ENCODE data around the gene APEH. TPM values are rescaled to one million over a fixed set of nuclear protein-coding genes. Genes with fewer than 3 reads are reported as not detected.

The APEH gene
- total RNA-seq, 1 experiment from 2014 or later: 108 TPM

- no peak for DNase-seq (ENCODE audit: low read depth)
These were observed 39.4 kb downstream of the APEH start for GRCh38 chr3:49713336-49714105.

- no peak for DNase-seq (ENCODE audit: low read depth)
These were observed 40.8 kb downstream of the APEH start for GRCh38 chr3:49714728-49715550.

DNA sequence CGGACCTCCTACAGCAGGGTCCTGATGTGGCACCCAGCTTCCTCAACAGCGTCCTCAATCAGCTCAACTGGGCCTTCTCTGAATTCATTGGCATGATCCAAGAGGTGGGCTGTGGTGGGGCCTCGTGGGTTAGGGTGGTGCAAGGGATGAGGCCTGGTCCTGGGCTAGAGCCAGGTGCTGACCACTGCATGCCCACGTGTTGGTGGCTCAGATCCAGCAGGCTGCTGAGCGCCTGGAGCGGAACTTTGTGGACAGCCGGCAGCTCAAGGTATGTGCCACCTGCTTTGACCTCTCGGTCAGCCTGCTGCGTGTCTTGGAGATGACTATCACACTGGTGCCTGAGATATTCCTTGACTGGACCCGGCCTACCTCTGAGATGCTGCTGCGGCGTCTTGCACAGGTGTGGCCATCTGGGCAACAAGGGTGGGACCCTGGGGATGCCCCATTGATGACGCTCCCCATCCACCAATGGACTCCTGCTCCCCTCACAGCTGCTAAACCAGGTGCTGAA lies 41.5 kb downstream of the APEH start:
- no peak for DNase-seq (ENCODE audit: low read depth)

DNA sequence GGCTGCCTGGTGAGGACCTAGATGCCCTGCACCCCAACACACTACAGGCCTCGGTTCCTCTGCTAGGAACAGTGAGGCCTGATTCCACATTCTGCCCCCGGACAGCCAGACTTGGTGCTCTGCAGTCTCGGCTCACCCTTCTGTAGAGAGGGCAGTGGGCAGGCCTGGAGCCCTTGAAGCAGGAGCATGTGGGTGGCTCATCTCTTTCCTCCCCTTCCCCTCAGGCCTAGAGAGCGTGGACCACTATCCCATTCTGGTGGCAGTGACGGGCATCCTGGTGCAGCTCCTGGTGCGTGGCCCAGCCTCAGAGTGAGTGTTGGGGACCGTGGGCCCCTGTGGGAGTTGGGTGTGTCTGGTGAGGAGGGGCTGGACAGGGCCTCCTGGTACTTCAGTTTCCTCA lies 42.0 kb downstream of the APEH start:
- DNase-seq (ENCODE audit: low read depth): no peak

DNA sequence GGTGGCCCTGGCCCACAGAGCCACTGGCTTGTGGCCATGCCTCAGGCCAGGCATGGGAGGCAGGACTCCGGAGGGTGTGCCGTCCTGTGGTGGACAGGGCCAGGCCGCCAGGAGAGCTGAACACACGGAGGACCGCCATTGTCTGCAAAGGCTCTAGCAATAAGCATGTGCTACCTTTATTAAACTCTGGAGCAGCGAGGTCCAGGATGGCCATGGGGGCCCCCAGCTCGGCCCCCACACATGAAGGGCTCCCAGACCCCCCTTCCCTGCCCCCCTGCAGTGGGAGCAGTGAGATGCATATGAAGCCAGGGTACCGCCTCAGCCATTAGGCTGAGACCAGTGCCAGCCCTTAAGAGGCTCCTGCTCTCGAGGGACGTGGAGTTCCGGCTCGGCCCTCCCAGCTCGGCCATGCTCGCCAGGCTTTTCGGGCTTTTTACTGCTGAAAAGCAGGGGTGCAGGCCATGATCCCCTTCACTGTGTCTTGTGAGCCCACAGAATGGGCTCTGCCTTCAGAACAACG lies 42.6 kb downstream of the APEH start:
- DNase-seq (ENCODE audit: low read depth): no peak

- no peak for DNase-seq (ENCODE audit: low read depth)
These were observed 43.2 kb downstream of the APEH start for GRCh38 chr3:49717211-49717958.

DNA sequence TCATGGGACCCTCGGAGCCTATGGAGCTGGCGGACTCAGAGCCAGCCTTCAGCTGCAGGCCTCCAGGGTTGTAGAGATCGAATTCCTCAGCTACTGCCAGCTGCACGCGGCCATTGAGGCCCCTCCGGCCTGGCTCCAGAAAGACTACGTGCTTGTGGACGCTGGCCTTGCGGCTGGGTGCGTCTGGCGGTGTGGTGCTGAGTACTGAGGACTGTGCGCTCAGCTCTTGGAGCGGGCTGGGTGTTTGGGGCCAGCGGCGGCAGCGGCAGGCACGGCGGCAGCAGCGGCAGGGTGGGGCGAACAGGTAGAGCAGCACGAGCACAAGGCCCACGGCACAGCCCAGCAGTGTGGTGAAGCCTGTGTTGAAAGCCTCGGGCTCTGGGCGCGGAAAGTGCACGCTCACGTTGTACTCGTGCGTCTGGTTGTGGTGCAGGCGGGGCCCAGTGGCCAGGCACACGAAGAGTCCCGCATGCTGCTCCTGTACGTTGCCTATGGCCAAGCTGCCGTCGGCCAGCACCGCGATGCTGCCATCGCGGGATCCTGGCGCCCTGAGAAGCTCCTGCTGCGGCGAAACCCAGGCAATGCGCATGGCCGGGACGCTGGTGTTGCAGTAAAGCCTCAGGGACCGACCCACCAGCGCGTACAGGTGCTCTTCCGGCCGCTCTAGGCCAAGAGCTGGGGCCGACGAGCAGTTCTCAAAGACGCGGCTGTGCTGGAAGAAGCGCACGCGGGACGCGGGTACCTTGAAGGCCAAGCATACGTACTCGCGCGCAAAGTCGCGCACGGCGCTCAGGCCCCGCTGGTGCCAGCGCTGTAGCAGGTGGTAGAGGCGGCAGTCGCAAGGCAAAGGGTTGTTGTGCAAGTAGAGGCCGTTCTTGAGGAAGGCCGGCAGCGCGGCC lies 44.1 kb downstream of the APEH start:
- no peak for DNase-seq (ENCODE audit: low read depth)

- DNase-seq (ENCODE audit: low read depth): no peak
These were observed 44.7 kb downstream of the APEH start for GRCh38 chr3:49718858-49719213.

- DNase-seq (ENCODE audit: low read depth): peak; percentile 93
These were observed 45.2 kb downstream of the APEH start, which contains the start of gene AMIGO3 for GRCh38 chr3:49719214-49719884. Gene AMIGO3, minus strand, starts transcription at chr3:49719684. Its CDS starts 219 bp downstream, at chr3:49719465.

- DNase-seq (ENCODE audit: low read depth): no peak
These were observed 46.9 kb downstream of the APEH start for GRCh38 chr3:49720855-49721595.

- no peak for DNase-seq (ENCODE audit: low read depth)
These were observed 47.4 kb downstream of the APEH start for GRCh38 chr3:49721596-49721895.

DNA sequence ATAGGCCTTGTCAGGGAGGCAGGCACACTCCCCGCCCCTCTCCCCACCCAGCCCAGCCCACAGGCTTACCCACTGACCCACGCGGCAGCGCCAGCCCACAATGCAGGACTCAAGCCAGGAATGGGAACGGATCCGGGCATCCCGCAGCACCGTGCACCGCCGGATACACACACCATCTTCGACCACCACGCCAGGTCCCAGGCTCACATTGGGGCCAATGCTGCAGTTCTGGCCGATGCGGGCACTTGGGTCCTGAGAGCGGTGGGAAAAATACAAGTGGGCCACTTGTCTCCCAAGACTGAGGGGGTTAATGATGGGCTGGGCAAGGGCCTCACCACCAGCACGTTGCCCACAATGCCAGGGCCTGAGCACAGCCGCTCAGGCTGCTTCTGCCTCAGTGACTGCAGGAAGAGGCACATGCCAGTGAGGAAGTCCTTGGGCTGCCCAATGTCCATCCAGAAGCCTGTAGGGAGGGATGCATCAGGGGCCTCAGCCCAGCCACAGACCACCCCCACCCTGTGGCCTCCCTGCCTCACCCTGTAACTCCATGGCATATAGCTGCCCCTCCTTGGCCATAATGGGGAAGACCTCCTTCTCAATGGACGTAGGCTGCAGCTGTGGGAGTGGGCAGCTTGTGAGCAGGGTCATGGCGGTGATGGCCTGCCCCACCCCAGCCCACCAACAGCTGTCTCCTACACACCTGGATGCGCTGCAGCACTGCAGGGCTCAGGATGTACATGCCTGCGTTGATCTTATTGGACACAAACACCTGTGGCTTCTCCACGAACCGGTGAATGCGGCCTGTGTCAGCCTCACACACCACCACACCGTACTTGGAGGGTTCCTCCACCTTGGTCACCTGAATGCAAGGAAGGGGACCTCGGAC lies 48.0 kb downstream of the APEH start:
- DNase-seq (ENCODE audit: low read depth): no peak

GRCh38 chr3:49722896-49723295 lies 48.7 kb downstream of the APEH start:
- DNase-seq (ENCODE audit: low read depth): no peak

DNA sequence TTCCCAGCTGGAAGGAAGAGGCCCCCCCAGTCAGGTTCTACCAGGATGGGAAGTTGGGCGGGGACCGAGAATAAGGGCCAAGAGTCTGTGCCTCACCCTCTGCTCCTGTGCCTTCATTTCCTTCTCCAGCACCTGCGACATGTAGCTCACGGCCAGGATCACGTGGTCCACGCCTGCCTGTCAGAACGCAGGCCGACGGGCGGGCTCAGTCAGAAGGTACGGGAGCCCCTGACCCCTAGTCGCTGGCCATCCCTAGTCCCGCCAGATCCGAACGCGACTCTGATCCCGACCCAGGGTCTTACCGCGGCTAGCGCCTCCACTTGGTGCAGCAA lies 49.1 kb downstream of the APEH start:
- peak; percentile 44 for DNase-seq (ENCODE audit: low read depth)

DNA sequence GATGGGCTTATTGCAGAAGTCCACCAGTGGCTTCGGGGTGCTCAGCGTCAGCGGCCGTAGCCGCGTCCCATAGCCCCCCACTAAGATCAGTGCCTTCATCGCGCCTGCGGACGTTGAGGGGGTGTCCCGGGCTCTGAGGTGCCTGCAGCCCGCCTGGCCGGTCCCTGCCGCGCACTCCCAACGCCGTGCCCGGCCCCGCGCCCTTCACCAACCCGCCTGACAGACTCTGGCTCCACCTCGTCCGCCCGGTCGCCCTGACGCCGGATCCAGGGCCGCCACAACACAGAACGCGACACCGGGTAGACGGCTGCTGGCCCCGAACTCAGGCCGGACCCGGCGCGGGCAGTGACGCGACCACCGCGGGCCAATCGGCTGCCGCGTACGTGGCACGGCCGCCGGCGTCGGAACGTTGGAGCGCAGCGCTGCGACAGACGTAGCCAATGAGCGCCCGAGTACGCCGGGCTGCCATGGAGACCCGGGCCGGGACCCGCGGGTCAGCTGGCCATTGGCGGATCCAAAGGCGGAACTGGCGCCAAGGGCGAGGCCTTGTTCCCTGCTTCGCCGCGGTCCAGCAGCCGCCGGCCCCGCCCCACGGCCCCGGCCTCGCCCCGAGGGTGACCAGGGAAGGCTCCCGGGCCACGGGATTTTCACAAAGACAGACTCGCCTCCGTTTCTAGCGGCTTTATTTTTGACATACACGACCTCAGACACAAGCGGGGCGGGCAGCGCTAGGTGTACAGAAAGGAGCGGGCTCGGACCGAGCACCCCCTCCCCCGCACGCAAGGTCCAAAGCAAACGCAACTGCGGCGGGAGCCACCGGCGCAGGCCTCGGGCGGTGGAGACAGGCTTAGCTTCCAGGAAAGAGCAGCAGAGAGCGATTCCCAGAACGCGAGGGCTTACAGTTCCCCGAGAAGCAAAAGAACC lies 49.7 kb downstream of the APEH start, which contains the start of gene GMPPB:
Gene GMPPB (minus strand): TSS at position 324 of the 924 bp plus-strand sequence. CDS start 225 bp downstream, at position 99.
- peak; percentile 98 for DNase-seq (ENCODE audit: low read depth)

- no peak for DNase-seq (ENCODE audit: low read depth)
These were observed 50.4 kb downstream of the APEH start for GRCh38 chr3:49724586-49724985.

DNA sequence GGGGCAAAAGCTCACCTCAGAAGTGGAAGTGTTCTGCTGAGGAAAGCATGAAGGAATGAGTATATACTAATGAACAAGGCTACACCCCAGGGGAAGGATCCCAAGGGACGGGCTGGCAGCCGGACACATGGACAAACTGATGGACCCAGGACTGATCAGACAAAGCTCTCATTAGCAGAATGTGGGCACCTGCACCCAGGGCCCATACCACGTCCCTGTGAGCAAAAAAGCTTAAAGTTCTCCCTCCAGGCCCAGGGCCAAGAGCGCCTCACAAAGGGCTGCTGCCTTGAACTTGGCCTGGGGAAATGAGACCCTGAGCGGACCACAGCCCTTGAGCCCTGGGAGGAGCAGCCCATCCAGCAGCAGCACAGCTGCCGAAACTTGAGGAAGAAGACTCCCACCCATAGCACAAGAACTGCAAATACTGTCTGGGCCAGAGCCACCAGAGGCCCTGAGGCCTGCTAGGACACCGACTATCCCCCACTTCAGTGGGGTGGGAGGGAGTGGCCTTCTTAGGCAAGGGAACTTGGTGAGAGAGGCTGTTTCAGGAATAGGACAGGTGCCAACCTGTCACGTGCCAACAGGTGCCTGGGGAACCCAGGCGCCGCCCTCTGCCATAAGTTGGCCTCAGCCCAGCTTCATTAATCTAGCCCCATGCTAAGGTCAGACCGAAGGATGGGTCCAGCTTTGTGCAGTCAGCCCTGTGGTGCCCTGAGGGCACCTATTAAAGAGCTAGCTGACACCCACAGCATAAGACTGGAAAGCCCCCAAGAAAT lies 51.9 kb downstream of the APEH start:
- no peak for DNase-seq (ENCODE audit: low read depth)

Data from RPMI7951 (cell line).